Heart right ventricle (tissue), 16 donors: ENCODE data around the gene PDE3A. TPM values are rescaled to one million over a fixed set of nuclear protein-coding genes. Genes with fewer than 3 reads are reported as not detected.
A peak's percentile ranks its signal among the peaks of the same experiment; 100 is the strongest.
"Not testable (repeated sequence)": the region's sequence is repeated elsewhere in the genome, so short reads cannot be mapped to it uniquely, and the experiment has no call there.

Experiments
- ATAC-seq, 8 donors: fragments of 200-7000 bp; cut with Tn5 transposase; one replicate each; pipeline ENCODE4 v1.9.1; 2020; ENCODE audit warnings: mild to moderate bottlenecking in 8 of 8, moderate library complexity in 8 of 8, moderate number of reproducible peaks in 1 of 8
- DNase-seq, 2 donors: peaks; one replicate each; pipeline ENCODE4 v3.0.0-alpha.2; 2020
- H3K27ac ChIP-seq, 10 donors: fragments of 200-600 bp; sonication (generic) in 2 of 10; one replicate each; pipeline versions ENCODE4 v1.5.0 to v1.8.0; 2020 to 2022; ENCODE audit warnings: mild to moderate bottlenecking in 3 of 10
- H3K27me3 ChIP-seq, 7 donors: fragments of 200-600 bp; one replicate each; pipeline ENCODE4 v1.8.0; 2021 to 2022; ENCODE audit warnings: mild to moderate bottlenecking in 2 of 7
- H3K36me3 ChIP-seq, 9 donors: fragments of 200-600 bp; sonication (generic) in 1 of 9; one replicate each; pipeline versions ENCODE4 v1.5.0 to v1.8.0; 2020 to 2022; ENCODE audit warnings: mild to moderate bottlenecking in 2 of 9
- H3K4me1 ChIP-seq, 9 donors: fragments of 200-600 bp; sonication (generic) in 1 of 9; one replicate each; pipeline versions ENCODE4 v1.5.0 to v1.8.0; 2020 to 2022; ENCODE audit warnings: mild to moderate bottlenecking in 4 of 9
- H3K4me3 ChIP-seq, 10 donors: fragments of 200-600 bp; sonication (generic) in 2 of 10; one replicate each; pipeline versions ENCODE4 v1.5.0 to v1.8.0; 2020 to 2022; ENCODE audit warnings: mild to moderate bottlenecking in 7 of 10, moderate library complexity in 2 of 10
- H3K9me3 ChIP-seq, 11 donors: fragments of 200-600 bp in 10 of 11; sonication (generic) in 2 of 11; one replicate each; pipeline versions ENCODE4 v1.5.0 to v1.8.0; 2013 to 2022; ENCODE audit warnings: mild to moderate bottlenecking in 2 of 11, control low read depth in 1 of 11, moderate library complexity in 1 of 11
- CTCF ChIP-seq, 9 donors: fragments of 200-600 bp; sonication (generic) in 2 of 9; IDR thresholded peaks; one replicate each; pipeline versions ENCODE4 v1.5.0 to v1.8.0; 2021 to 2022; ENCODE audit warnings: antibody characterized with exemption in 9 of 9, mild to moderate bottlenecking in 5 of 9, moderate library complexity in 1 of 9
- WGBS, 2 donors: extraction: QIAGEN DNeasy Blood & Tissue Kit; methylation state at CpG; one replicate each; pipeline ENCODE4 v1.1.7; 2013; ENCODE audit warnings: inconsistent platforms in 1 of 2; 5-methylcytosine and 5-hydroxymethylcytosine counted together
- intact Hi-C, 10 donors: fragments of 100-400 bp; cut with DNase I; formaldehyde crosslinking; loops; one replicate each; pipeline versions ENCODE4 v1.11.1 to v1.14.2; 2022
- long read RNA-seq, 3 donors: library from polyadenylated mRNA; unstranded; transcript quantifications; one replicate each; pipeline ENCODE4 v2.0.0, GENCODE V29; 2020 to 2021
- polyA plus RNA-seq, 2 donors: library from polyadenylated mRNA; stranded (reverse); fragments of 200-250 nt; gene quantifications; one replicate each; pipeline ENCODE4 v1.2.3, GENCODE V29; 2013
- total RNA-seq, 10 donors: library from RNA; stranded (reverse); fragmentation: NEBNext Ultra II Directional in 3 of 10; extraction: Animal tissue kit (Norgen Biotek cat#: 25700) in 3 of 10; gene quantifications; one replicate each; pipeline versions ENCODE4 v1.2.1 to v1.2.4, GENCODE V29; 2021 to 2023
- donor health status: Arrhythmogenic right ventricular cardiomyopathy.
- donor health status: ischemic (EF 13 %, LVEDD 7.1; RV severe dilation, severe dysfunction).
- donor health status: healthy with polysubstance abuse.
- donor health status: DM: no; HTN: yes; CAD: no.
- donor health status: DM: no; HTN: no; CAD: no.
- donor health status: ischemic (EF 25% LVEDD 6.9; RV normal size, moderate dysfunction).
- donor health status: ischemic (EF 25% LVEDD 5.7; RV mildly dilated, moderate dysfunction).
- donor health status: healthy.
- donor health status: DM: yes; HTN: yes; CAD: no.
- donor health status: Ischemic cardiomyopathy.
- donor health status: ischemic (EF 35%, LVEDD 5.7; RV mildly dilated, moderate dysfunction).
- donor health status: nonischemic (EF 11% LVEDD 7.7; RV severe dilation, severe dysfunction).
- donor health status: DM: yes; HTN: yes; CAD: no.
- donor health status: PGD.
- donor health status: ischemic (EF 29% LVEDD 5.4; RV normal size, mild dysfunction).
- donor health status: nonischemic (EF 23%, LVEDD 6.1; RV moderate dilation, normal function).

PDE3A gene
- 100 to 1,000 TPM; 186 to 362 (median 239) TPM for total RNA-seq
- 10 to 100 TPM; 18.8 to 51.1 TPM for polyA plus RNA-seq
- long read RNA-seq, donor 1, full-length matches to known transcripts: 50 of 117 reads
- long read RNA-seq, donor 1, partial matches to known transcripts: 44 of 117 reads
- long read RNA-seq, donor 1, other reads (novel, unspliced or antisense): 23 of 117 reads
- long read RNA-seq, donor 2, full-length matches to known transcripts: 74 of 187 reads
- long read RNA-seq, donor 2, partial matches to known transcripts: 90 of 187 reads
- long read RNA-seq, donor 2, other reads (novel, unspliced or antisense): 23 of 187 reads
- long read RNA-seq, donor 3, full-length matches to known transcripts: 72 of 381 reads
- long read RNA-seq, donor 3, partial matches to known transcripts: 160 of 381 reads
- long read RNA-seq, donor 3, other reads (novel, unspliced or antisense): 149 of 381 reads

GRCh38 chr12:20368114-20368650 is at the start of gene PDE3A:
TSS of gene PDE3A (plus strand) at chr12:20368537. CDS start at chr12:20369285, 748 bp downstream.
- intact Hi-C loops: loop anchor here in 6 of 10 donors (2.0 to 10.0 kb wide), 11 partner anchors 41 to 611 kb away; no protein-coding TSS in a partner anchor
- peaks cover 0 to 29% (median 13%) of the 10 kb centered on the region in 9 donors for H3K4me1 ChIP-seq
- no peaks in the 10 kb centered on the region for H3K9me3 ChIP-seq
- peak within 1 kb of the TSS; percentile 91 to 97 (median 96) for H3K27ac ChIP-seq
- TF ChIP-seq CTCF (IDR thresholded peaks at IDR 0.05): peak in 4 of 9 donors; percentile 26 to 39 (median 27)
- H3K27me3 ChIP-seq: peaks cover 0 to 59% (median 0%) of the 10 kb centered on the region in 7 donors
- no peaks in the 10 kb centered on the region for H3K36me3 ChIP-seq
- WGBS, 2 donors: 1% methylated on average over 24 of the region's 24 CpGs
- H3K4me3 ChIP-seq: peak within 1 kb of the TSS; percentile 41 to 84 (median 72)
- ATAC-seq (peak; percentile 44 to 68 (median 54)), DNase-seq (peak; percentile 72 to 74)

DNA sequence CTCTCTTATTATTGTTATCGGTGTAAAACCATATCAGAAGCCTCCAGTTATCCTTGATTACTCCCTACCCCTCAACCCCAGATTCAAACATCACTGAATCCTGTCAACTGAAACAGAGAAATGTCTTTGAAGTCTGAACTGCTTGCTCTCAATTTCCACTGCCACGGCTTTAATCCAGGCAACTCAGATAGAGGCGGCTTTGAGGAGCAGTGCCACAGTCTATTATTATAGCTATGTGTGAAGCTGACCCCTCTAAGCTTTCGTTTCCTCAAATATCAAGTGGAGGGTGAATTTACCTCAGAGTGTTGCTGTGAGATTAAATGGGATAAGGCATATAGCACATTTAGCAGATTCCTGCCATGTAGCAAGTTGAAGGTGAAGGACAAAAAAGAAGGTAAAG is 49.0 kb upstream of the PDE3A start:
- H3K27ac ChIP-seq: peak overlapping the region; percentile 6 to 82 (median 74)
- intact Hi-C loops: no loop called here
- peak overlapping the region in 6 of 10 donors; percentile 1 to 19 (median 9) for H3K4me3 ChIP-seq

GRCh38 chr12:20320552-20320951 is 47.8 kb upstream of the PDE3A start:
- Histone ChIP-seq H3K36me3 (no peaks in the 10 kb centered on the region), H3K9me3 (peaks cover 0 to 6% (median 0%) of the 10 kb centered on the region in 11 donors), H3K4me1 (peaks cover 0 to 16% (median 0%) of the 10 kb centered on the region in 9 donors), H3K4me3 (peak overlapping the region in 8 of 10 donors; percentile 2 to 45 (median 31)), H3K27ac (peak overlapping the region; percentile 1 to 86 (median 75)), H3K27me3 (no peaks in the 10 kb centered on the region)
- DNase-seq: no peak
- intact Hi-C loops: loop anchor here in 1 of 10 donors (5.0 kb wide), 1 partner anchor 47 kb away; the partner anchor contains the start of gene PDE3A
- WGBS, 2 donors: 7 to 19% methylated on average over 4 of the region's 4 CpGs
- peak in 7 of 8 donors; percentile 47 to 91 (median 88) for ATAC-seq
- TF ChIP-seq CTCF (IDR thresholded peaks at IDR 0.05): no peak

More for the DNA sequence above, 49.0 kb upstream of the PDE3A start:
- H3K9me3 ChIP-seq: peaks cover 0 to 6% (median 0%) of the 10 kb centered on the region in 11 donors
- H3K36me3 ChIP-seq: no peaks in the 10 kb centered on the region
- H3K4me1 ChIP-seq: peaks cover 0 to 24% (median 4%) of the 10 kb centered on the region in 9 donors
- ATAC-seq (peak in 7 of 8 donors; percentile 52 to 84 (median 71)), DNase-seq (peak in 1 of 2 donors; percentile 15)
- H3K27me3 ChIP-seq: no peaks in the 10 kb centered on the region
- TF ChIP-seq CTCF (IDR thresholded peaks at IDR 0.05): no peak
- WGBS, 2 donors: 21 to 36% methylated on average over 4 of the region's 4 CpGs

GRCh38 chr12:20330826-20331505 is 37.4 kb upstream of the PDE3A start:
- H3K4me1 ChIP-seq, H3K36me3 ChIP-seq, ATAC-seq, H3K27me3 ChIP-seq, DNase-seq, H3K27ac ChIP-seq, intact Hi-C loops, H3K4me3 ChIP-seq: not testable (repeated sequence)
- 78 to 79% methylated on average over 4 of the region's 4 CpGs for WGBS, 2 donors
- peaks cover 0 to 31% (median 13%) of the 10 kb centered on the region in 11 donors for H3K9me3 ChIP-seq
